OCI-LY1 (cell line): ENCODE data around the gene POU2AF1.

ENCODE experiments used
- CTCF ChIP-seq: fragments of 200-600 bp; sonication (generic), shearing (Covaris generic); IDR thresholded peaks from 2 replicates; pipeline ENCODE4 v1.5.1; 2017; ENCODE audit warnings: mild to moderate bottlenecking, antibody characterized with exemption, low read length, moderate library complexity, mixed read lengths
- EZH2 ChIP-seq: fragments of 200-600 bp; sonication (generic), shearing (Covaris generic); IDR thresholded peaks from 2 replicates; pipeline ENCODE4 v1.8.0; 2017; ENCODE audit warnings: borderline replicate concordance, mixed run types, mild to moderate bottlenecking, antibody characterized with exemption, low read length, moderate library complexity, mixed read lengths

GRCh38 chr11:111417766-111418435, 38.8 kb upstream of the POU2AF1 start:
- TF ChIP-seq CTCF (no peak), EZH2 (no peak)
